NCI-H187 treated with DMSO at 0.1 percent for 48 hours (cell line): ENCODE data around the gene TCAP.

Experiments
- DNase-seq: peaks from one replicate; lab custom pipeline; 2025; lab: John Stamatoyannopoulos, UW

TCAP gene

DNA sequence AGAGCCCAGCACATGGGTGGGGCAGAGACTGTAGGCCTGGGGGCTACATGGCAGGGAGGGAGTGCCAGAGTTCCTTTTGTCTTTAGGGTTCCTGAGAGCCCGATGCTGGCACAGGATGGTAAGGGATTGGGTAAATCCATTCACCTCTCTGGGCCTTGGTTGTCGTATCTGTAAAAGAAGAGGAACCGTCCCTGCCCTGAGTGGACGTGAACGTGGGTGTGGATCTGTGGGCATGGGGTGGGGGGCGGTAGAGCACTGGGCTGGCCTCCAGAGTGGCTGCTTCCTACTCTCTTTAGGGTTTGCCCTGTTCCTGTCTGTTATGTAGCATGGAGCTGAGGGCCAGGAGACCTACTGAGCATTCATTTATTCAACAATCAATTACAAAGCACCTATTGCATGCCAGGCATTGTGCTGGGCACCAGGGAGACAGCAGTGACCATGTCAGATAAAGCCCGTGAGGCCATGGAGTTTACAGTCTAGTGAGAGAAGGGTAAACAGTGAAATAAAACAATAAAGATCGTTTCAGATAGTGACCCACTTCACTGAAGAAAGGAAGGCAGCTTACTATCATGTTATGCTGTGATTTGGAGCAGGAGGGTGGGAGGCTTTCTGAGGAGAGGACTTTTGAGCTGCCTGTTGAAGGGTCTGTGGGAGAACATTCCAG lies 13.1 kb upstream of the TCAP start:
- DNase-seq: no peak

DNA sequence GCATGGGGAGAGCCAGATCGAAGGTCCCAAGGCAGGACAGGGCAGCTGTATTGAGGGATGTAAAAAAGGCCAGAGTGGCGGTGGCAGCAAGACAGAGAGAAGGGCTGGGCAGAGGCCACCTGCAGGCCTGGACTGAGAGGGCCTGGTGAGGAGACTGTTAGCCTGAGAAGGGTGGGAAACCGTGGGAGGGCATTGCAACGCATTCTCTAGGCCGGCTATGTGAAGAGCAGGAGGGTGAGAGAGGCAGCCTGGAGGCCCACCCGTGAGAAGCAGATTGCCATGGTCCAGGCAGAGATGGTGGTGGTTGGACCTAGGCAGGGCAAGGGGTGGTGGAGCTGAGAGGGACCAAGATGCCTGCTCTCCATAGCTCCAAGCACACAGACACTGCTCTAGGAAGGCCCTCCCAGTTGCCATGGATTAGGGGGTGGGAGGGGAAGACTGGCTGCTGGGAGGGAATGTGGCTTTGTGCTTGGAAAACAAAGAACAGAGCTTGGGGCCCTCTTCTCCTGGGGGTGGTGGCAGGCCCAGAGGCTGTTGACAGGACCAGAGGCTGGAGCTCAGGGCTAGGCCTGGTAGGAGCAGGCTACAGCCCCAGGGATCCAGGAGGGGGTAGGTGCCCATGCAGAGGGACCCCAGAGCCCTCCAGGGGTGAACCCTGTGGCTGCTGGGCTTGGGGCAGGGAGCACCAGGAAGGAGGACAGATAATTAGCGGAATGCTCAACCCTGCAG lies 12.4 kb upstream of the TCAP start:
- no peak for DNase-seq

DNA sequence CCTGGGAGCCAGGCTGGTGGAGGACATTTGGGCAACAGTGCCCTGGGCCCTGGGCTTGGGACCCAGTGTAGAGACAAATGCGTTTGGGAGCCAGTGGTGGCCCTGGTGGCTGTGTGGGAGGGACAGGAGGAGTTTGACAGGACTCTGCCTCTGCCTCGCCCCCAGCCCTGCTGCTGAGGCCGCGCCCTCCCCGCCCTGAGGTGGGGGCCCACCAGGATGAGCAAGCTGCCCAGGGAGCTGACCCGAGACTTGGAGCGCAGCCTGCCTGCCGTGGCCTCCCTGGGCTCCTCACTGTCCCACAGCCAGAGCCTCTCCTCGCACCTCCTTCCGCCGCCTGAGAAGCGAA lies 11.9 kb upstream of the TCAP start:
- DNase-seq: no peak

DNA sequence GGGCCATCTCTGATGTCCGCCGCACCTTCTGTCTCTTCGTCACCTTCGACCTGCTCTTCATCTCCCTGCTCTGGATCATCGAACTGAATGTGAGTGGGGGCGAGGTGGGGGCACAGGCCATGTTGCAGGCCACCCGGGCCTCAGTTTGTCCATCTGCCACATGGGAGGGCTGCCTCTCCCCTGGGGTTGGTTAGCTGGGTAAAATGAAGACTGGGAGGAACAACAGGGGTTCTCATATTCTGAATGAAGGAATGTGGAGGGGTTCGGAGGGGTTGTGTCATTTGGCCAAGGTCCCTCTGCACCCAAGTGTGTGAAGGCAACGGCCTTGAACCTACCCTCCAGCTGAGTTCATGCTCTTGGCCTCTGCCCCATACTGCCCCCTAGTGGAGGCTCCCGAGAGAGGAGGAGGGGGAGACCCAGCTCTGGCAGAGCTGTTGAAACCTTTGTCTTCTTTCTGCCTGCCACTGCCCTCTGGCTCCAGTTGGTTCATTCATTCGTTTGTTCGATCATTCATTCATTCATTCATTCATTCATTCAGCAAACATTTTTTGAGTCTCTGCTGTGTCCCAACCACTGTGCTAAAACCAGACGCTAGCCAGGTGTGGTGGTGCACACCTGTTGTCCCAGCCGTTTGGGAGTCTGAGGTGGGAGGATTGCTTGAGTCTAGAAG lies 11.4 kb upstream of the TCAP start:
- no peak for DNase-seq

DNA sequence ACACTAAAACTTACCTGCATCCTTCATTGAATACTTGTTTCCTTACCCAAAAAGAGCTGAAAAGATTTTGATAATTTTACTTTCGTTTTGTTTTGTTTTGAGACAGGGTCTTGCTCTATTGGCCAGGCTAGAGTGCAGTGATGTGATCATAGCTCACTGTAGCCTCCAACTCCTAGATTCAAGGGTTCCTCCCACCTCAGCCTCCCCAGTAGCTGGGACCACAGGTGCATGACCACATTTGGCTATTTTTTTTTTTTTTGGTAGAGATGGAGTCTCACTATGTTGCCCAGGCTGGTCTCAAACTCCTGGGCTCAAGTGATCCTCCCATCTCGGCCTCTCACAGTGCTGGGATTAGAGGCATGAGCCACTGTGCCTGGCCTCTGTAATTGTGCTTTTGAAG lies 10.0 kb upstream of the TCAP start:
- no peak for DNase-seq

DNA sequence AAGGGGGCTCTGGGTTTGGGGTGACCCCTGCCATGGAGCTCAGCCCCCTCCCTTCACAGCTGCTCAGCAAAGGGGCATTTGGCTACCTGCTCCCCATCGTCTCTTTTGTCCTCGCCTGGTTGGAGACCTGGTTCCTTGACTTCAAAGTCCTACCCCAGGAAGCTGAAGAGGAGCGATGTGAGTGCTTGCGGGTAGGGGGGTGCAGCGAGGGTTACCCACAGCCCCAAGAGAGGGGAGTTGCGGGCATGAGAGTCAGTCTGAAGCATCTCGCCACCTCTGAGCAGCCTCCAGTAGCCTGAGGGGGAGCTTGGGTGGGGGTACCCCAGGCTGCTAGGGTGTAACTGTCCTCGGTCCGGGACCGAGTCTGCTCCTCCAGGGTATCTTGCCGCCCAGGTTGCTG lies 6.8 kb upstream of the TCAP start:
- no peak for DNase-seq

DNA sequence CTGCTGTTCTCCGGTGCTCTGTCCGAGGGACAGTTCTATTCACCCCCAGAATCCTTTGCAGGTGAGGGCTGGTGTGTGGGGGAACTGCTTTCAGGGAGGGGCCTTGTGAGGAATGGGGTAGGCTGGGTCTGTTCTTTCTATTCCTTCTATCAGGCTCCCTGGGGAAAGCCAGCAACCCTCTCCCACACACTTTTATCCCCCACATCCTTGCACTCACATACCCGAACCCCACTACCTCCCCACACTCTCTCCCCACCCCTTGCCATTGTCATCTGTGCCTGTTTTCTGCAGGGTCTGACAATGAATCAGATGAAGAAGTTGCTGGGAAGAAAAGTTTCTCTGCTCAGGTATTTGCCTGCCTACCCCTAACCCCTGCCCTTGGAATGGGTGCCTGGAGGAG lies 6.4 kb upstream of the TCAP start:
- no peak for DNase-seq

DNA sequence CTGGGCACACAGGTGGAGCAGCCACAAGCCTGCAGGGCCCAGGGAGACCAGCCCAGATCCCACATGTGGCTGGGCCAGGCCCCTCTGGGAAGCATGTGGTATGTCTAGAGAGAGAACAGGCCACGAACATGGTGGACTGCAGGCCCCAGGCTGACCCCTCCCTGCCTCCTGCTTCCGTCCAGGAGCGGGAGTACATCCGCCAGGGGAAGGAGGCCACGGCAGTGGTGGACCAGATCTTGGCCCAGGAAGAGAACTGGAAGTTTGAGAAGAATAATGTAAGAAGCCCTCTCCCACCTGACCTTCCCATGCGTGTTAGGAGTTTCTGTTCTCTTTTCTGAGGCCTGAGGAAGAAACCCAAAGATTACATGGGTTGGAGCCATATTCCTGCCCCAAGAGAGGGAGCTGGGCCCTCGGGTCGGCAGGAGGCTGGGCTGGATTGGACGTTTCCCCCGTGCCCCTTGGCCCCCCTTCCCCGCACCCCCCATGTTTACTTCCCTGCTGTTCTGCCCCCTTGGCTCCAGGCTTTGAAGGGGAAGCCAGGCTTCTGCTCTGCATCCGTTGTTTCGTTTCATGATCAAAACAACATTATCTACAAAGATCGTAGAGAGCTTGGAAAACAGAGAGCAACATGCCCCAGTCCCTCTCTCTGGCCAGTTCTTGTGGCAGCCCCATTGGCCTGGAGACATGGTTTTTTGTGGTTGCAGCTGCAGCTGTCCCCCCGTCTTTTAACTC lies 5.7 kb upstream of the TCAP start:
- no peak for DNase-seq

DNA sequence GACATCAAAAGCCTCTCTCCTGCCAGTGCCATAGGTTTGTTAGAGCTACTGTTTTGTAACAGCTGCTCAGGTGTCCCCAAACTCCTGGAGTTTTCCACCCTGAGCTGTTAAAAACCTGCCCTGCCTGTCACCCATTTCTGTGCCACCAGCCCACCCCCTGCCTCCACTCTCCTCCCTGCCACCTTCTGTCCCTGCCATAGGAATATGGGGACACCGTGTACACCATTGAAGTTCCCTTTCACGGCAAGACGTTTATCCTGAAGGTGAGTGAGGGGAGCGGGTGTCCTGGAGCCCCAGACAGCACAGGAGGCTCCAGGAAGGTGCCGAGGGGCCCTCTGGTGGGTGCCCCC lies 5.2 kb upstream of the TCAP start:
- no peak for DNase-seq

DNA sequence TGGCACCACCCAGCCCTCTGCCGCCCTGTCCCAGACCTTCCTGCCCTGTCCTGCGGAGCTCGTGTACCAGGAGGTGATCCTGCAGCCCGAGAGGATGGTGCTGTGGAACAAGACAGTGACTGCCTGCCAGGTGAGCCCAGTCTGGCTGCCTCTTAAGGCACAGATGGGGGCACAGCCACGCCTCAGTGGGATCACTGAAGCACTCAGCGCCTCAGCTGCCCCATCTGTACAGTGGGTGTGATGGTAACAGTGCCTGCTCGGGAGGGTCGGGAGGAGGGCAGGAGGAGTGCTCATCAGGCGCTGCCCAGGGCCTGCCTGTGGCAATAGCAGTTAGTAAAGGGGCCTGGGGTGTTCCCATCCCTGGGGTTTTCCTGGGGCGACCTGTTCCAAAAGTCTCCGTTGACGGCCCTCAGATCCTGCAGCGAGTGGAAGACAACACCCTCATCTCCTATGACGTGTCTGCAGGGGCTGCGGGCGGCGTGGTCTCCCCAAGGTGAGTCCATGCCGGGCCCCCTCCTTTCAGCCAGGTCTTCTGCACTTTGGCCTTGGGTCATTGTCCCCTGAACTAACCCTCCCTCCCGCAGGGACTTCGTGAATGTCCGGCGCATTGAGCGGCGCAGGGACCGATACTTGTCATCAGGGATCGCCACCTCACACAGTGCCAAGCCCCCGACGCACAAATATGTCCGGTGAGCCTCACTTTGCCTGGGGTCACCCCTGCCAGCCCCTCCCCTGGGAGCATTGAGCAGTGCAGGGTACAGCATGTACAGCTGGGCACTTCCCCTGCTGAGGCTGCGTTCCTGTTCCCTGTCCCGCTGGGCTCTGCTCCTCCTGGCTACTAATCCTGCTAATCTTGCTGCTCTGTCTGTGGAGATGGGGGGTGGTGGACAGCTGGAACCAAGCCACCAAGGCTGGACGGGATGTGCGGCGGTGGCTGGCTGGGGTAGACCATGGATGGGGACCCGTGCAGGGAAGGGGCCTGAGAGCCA lies 4.5 kb upstream of the TCAP start:
- DNase-seq: no peak

DNA sequence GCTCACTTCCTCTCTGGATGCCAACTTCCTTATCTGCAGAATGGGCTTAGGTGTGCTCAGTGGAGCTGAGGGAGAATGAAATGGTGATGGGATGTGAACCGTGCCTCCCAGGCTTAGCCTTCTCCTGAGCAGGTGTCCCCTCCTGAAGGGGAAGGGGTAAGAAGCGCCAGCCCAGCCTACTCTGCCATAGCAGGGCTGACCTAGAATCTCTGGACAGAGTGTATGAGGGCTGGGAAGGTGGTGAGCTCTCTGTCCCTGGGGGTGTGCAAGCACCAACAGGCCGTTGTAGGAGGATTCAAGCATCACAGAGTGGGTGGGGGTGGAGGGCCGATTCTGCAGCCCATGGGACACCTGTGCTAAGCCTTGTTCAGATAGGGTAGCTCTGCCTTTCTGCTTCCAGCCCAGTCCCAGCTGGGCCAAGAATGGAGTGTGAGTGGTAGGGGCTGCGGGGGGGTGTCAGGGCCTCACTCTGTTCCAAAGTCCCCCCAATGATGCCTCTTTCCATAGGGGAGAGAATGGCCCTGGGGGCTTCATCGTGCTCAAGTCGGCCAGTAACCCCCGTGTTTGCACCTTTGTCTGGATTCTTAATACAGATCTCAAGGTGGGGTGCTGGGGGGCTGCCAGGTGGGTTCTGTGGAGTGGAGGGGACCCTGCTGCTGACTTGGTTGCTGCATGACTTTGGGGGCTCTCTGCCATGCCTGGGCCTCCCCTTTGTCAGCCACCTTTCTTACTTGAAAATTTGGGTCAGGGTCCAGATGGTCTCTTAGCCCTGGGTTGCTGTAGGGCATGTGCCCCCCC lies 3.2 kb upstream of the TCAP start:
- no peak for DNase-seq

DNA sequence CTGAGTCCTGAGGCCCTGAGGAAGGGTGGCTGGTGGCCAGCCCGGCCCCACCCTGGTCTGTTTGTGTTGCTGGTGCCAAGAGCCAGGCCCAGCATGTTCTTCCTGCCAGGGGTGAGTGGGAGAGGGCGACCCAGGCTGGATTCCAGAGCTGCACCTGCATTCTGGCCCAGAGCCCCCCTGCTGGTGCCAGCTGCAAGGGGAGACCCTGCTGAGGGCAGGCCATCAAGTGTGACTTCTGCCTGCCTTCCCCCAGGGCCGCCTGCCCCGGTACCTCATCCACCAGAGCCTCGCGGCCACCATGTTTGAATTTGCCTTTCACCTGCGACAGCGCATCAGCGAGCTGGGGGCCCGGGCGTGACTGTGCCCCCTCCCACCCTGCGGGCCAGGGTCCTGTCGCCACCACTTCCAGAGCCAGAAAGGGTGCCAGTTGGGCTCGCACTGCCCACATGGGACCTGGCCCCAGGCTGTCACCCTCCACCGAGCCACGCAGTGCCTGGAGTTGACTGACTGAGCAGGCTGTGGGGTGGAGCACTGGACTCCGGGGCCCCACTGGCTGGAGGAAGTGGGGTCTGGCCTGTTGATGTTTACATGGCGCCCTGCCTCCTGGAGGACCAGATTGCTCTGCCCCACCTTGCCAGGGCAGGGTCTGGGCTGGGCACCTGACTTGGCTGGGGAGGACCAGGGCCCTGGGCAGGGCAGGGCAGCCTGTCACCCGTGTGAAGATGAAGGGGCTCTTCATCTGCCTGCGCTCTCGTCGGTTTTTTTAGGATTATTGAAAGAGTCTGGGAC lies 2.4 kb upstream of the TCAP start:
- DNase-seq: no peak

DNA sequence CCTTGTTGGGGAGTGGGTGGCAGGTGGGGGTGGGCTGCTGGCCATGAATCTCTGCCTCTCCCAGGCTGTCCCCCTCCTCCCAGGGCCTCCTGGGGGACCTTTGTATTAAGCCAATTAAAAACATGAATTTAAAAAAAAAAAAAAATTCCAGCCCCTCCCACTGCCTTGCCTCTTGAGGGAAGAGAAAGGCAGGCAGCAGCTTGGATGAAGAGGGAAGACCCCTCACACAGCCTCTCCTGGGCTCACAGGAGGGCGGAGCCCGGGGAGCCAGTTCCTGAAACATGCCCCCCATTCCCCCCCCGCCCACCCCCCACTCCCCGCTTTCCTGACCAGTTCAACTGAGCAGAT lies 1.8 kb upstream of the TCAP start:
- DNase-seq: no peak

DNA sequence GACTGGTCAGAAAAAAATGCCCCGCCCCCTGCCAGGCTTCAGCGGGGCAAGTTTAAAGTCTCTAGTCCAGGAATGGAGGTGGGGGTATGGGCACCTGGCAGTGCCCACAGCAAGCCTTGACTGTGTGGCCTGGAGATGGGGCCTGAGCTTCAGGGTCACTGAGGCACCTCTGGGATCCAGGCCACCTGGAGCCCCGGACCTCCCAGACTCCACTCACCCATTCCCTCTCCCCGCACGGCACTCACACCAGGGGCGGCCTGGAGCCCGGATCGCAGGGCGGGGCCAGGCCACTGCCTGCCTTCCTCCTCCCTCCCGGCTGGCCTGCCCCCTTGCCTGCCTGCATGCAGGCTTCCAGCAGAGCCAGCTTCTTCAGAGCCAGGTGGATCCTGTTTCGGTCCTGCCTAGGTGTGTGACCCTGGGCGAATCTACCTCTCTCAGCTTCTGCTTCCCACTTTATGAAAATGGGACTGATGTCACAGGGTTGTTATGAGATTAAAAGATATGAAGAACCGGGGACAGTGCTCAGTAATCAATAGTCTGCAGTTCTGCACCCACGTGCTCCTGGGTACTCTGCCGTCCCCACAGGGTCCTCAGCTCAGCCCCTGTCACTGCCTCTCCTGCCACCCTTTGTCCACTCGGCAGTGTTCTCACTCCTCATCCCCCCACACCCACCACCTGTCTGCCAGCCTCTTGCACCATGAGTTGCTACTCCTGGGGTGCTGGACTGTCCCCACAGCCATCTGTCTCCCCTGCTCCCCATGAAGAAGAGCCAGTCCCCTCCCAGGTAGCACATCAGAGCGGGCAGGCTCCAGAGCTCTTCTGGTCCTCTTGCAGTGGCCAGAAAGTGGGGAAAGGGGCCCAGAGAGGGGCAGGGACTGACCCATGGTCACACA lies 1.2 kb upstream of the TCAP start:
- no peak for DNase-seq

DNA sequence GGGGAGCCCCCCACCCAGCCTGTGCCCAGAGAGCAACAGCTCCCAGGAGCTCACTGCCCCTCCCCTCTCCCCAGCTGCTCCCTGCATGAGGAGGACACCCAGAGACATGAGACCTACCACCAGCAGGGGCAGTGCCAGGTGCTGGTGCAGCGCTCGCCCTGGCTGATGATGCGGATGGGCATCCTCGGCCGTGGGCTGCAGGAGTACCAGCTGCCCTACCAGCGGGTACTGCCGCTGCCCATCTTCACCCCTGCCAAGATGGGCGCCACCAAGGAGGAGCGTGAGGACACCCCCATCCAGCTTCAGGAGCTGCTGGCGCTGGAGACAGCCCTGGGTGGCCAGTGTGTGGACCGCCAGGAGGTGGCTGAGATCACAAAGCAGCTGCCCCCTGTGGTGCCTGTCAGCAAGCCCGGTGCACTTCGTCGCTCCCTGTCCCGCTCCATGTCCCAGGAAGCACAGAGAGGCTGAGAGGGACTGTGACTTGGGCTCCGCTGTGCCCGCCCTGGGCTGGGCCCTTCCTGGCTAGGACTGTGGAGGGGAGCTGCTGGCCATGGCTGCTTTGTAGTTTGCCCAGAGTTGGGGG lies 584 bp downstream of the TCAP start:
- no peak for DNase-seq

DNA sequence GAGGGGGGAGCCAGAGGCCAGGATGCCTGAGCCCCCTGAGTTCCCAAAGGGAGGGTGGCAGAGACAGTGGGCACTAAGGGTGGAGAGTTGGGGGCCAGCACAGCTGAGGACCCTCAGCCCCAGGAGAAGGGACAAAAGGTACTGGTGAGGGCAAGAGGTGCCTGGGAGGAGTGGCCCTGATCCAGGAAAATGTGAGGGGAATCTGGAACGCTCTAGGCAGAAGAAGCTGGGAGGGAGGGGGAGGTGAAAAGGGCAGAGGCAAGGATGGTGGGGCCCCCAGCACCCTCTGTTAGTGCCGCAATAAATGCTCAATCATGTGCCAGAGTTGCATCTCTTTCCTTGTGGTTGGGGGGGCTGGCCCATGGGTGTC lies 1.1 kb downstream of the TCAP start:
- DNase-seq: no peak

DNA sequence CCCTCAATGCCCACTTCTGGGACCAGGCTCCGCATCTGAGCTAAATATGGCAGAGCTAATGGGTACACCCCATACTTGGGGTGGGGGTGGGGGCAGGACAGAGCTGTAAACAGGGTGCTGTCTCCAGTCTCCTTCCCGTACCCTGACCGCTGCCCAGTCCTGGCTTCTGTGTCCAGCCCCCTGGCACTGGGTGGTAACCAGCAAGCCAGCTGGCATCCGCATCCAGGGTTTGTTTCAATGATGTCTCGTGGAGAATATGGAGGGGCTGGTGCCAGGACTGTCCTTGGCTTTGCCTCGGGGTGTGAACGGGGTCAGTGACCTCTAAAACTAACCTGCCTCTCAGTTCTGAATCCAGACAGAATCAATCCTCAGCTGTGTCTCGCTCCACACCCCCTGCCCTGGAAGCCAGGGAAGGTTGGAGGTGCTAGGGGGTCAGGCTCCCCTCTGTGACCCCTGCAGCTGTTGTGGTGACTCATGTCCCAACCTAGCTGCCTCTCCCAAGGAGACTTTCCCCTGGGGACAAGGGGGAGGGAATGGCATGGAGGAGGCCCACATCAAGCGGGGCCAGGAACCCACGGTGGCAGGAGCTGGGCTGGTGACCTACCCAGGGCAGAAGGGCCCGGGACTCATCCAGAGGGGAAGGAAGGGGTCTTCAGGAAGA lies 1.6 kb downstream of the TCAP start:
- DNase-seq: no peak

DNA sequence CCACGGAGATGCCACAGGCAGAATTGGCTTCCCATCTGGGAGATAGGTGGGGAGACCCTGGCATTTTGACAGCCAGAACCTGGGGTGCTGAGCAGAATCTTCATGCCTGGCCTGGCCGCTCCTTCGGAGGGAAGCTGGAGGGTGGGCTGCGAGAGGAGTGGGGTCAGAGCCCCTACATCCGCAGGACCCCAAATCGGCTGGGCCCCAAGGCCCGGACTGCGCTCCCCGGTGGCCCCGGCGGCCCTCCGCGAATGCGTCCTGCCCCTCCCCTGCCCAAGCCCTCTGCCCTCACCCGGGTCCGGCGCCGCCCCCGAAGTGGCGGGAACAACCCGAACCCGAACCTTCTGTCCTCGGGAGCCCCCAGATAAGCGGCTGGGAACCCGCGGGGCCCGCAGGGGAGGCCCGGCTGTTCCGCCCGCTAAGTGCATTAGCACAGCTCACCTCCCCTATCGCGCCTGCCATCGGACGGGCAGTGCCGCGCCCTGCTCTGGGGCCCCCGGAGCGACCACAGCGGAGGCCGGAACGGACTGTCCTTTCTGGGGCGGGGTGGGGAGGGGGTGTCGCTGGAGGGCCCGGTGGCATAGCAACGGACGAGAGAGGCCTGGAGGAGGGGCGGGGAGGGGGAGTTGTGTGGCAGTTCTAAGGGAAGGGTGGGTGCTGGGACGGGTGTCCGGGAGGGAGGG lies 2.3 kb downstream of the TCAP start:
- DNase-seq: no peak
